GM19438 (cell line): ENCODE measurements around the gene RAD51B.

ENCODE experiments used
- ATAC-seq: cut with Tn5 transposase; IDR thresholded peaks from one replicate; pipeline ENCODE4 v1.9.1; 2021; ENCODE audit warnings: low read depth; ENCODE audit not compliant: unreplicated experiment

RAD51B gene

DNA sequence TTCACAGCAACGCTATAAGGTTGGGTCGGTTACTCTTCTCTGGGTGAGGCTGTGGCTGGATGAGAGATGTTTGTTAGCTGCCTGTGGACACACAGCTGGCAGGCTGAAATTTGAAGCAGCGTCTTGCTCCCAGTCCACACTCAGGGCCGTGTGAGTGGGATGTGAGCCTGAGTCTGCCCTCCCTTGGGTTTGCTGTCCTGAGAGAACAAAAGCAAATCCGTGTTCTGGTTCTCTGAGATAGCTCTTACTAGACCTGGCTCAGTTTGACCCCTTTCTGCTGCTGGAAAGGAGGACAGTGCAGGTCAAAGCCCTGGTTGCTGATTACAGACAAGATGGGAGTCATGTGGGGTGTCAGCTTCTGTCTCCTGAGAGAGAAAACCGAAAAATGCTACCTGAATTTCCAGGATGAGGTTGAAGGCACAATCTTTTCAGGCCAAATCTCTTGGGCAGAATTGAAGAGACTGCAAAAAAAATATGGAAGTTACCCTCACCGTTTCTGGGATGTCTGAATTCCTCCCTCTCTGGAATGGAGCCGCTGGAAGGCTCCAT, 702.5 kb downstream of the RAD51B start:
- no peak for ATAC-seq

DNA sequence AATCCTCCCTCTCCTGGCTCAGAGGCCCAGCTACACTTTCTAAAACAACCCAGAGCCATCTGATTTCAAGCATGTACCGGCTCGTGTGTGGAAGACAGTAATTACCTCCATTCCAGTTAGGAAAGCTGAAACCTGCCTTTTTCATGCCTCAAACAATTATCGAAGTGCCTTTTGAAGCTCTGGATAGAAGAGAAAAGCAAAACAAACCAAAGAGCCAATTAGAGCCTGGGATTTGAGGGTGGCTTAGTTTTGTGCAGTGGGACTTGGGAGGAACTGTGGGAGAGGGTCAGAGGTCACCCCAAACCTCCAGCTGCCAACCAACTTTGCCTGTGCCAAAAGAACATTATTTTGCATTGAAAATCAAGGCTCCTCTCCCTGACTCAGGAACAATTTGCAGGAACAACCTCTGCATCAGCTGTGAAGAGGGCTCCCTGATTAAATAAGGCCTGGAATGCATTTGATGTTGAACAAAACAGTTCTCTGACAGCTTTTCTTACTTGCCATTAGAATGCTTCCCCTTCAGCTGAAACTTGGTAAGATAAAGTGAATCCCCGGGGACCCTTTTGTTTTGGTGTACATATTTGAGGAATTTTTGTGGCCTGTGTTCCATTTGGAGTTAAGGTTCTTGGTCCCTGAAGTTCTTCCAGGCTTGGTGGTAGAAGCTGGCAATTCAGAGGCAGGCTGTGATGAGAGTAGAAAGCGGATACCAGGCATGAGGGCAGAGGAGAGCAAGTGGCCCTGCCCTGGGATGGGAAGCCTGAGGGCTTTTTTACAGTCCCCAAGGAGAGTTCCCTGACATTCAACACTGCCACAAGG, 703.1 kb downstream of the RAD51B start:
- ATAC-seq, result no peak

DNA sequence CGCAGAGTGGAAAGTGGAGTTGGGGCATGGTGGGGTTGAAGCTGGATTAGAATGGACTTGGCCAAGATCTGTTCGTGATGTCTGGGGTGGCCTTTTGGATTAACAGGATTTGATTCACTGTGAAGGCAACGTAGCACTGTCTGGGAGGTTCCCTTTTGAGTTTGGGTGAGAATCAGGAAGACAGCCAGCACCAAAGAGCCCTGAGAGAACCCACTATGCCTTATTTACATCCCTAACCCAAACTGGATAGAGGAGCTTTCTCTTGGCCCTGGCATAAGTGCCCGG, 703.7 kb downstream of the RAD51B start:
- no peak for ATAC-seq

DNA sequence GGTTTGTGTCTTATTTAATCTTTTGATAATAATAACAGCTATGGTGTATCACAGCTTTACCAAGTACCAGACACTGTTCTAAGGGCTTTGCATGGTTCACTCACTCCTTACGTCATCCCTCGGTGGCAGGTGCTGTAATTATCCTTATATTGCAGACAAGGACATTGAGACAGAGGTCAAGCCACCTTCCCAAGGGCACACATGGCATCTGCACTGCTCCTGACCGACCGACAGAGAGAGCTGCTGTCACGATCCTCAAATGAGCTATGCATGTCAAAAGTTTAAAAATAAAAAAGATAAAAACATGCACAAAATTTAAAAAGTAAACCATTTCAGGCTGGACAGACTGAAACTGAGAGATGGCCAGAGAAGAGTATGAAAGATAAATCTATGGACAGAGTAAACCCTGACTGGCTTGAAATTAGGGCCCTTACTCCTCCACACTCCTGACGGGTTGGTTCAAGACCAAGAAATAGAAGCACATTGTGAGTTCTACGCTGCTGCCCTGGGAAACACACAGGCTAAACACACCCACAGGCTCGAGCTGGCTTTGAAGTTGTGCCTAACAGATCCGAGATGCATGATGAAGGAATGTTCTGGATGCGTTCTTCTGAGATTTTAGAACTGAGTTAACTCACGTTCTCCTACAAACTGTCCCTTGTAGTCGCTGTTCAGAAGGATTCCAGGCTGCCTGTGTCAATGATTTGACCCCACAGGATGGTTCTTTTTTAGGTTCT, 704.6 kb downstream of the RAD51B start:
- ATAC-seq, result no peak

DNA sequence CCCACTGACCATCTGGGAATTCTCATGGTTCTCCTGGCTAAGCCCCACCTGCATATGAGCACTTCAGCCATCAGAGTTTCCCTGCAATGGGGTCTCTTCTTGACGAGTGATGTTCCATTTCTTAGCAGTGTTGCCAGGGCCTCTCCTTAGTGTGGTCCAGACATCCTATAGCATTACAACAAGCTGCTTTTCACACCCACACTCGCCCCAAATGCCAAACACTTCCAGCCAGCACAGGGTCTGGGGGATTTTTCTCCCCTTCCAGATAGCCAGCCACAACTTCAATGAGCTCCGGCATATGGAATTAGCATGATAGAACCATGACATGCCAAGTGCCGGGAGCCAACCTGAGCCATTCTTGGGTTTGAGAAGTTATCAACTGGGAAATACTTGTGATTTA, 705.9 kb downstream of the RAD51B start:
- no peak for ATAC-seq

DNA sequence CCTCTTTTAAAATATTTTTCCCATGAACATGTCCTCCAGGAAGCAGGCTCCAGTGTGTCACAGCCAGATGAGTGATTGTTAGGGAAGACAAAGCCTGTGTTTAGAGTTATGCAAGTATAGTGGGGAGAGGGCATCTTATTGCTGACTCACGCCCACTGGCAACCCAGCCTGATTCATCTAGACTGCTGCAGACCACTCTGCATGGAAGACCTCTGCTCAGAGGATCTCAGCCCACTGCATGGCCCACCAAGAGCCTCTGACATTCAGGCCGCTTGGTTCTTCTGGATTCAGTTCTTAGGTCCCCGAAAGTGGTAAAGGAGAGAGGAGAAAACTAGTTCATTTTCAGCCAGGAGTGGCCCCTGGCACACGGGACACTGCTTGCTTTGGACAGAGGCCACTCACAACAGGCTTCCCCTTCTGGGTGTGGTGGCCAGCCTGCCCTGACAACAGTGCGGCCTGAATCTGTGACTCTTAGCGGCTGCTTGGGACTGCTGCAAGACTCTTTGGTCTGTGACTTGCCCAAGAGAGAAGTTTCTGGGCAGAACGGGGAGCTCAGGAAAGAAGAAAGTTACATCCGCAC, 707.0 kb downstream of the RAD51B start:
- ATAC-seq, result no peak

DNA sequence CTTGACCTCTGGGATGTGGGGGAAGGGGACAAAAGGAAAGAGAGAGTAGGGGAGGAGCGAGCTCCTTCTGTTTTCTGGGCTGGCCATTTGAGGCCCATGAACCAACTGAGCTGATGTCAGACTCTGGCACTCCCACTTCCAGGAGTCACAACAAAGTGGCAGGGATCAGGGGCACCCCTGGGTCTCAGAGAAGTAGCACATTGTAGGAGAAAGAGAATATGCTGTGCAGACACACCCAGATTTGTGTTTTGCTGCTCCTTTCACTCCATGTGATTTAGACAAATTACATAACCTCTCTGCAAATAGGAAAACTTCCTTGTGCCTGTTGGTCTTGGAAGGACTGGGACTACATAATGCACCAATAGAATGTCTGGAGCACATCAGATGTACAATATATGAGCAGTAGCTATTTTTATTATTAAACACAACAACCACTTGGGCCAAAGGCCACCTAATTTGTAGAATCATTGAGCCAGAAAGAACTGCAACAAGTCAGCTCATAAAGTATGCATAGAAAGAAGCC, 707.8 kb downstream of the RAD51B start:
- no peak for ATAC-seq

DNA sequence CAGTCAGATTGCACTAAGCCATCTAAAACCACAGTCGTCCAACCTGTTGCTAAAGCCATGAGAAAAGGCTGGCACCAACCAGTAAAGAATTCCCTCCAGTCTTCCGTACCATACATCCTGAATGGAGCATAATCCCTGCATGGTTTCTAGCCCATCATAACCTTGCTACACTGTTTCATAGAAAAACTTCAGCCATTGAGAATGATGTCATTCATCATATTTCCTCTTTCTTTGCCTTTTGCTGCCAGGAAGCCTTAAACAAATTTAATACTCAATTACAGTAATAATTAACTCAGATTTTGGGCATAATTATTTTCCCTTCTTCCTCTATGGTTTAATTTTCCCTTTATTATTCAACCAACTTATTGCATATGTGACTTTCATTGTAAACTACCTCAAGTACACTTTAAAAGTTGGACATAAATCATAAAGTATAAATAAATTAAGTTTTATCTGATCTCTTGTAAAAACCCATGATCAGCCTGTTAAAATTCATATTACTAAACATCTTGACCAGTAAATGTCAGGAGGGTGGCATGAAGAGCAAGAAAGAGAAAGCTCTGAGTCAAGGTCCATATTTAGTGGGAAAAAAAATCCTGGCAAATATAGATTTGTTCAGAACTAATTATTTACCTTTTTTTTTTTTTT, 708.6 kb downstream of the RAD51B start:
- no peak for ATAC-seq

DNA sequence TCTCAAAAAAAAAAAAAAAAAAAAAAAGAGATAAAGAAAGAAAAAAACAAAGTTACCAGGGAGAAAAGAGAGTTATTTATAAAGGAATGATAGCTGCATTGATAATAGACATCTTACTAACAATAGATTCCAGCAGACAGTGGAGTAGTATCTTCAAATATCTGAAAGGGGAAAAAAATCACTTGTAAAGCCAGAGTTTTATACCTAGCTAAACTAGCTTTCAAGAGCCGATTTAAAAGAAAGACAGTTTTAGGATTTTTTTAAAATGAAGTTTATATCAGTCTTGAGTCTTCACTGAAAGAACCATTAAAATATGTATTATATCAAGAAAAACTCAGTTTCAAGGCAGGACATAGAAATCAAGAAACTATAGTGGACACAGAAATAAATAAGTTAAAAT, 710.9 kb downstream of the RAD51B start:
- no peak for ATAC-seq

DNA sequence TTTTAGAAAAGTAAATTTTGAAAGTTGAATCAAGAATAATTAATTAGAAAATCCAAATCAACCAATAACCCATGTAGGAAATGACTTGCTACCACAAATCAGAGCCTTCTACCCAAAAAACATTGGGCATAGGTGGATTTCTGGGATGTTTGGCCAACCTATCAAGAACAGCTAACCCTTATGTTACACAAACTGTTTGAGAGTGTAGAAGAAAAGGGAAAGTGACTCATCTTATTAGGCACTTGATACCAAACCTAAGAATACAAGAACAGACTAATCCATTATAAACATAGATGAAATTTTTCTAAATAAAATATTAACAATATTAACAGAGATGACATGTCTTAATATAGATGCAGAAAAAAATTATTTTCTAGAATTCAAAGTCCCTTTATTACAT, 712.9 kb downstream of the RAD51B start:
- ATAC-seq, result no peak

DNA sequence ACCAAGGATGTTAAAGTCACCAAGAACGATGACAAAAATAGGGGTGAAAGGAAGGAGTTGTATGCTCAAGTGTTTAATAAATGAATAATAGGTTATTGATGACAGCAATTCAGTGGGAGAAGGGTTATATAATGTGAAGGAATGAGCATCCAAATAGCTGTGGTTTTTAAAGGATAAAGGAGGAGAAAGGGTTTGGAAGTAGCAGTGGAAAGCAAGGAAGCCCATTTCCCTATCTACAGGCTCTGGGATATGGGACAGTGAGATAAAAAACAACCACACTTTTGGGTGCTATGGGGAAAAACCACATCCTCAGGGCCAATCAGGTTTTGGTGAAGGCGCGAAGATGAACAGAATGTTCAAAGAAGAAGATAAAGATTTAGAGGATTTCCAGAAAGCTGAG, 714.7 kb downstream of the RAD51B start:
- ATAC-seq, result no peak

DNA sequence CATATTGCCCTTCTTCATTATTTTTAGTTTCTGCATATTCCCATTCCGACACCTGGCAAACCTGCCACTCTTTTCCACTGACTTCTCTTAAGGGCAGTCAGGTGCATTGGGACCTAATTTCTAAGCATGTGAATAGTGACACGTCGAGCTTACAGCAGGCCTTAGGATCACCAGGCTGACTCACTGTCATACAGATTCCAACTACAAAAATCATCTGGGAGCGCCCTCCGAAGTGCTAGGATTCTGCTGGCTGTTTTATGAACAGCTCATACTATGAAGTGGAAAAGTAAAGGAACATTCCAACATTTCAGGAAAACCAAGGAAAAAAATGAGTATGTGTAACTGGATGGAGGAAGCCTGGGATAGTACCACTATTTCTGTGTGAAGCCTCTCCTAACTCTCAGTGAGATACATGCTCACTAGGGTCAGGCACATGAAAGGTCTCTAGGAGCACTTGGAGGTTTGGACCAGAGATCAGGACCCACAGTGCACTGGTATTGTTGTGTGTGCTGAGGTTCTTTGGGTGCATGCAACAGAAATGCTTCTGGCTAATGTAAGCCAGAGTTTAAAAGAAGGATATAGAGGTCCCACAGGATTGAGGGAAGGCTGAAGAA, 715.9 kb downstream of the RAD51B start:
- no peak for ATAC-seq

DNA sequence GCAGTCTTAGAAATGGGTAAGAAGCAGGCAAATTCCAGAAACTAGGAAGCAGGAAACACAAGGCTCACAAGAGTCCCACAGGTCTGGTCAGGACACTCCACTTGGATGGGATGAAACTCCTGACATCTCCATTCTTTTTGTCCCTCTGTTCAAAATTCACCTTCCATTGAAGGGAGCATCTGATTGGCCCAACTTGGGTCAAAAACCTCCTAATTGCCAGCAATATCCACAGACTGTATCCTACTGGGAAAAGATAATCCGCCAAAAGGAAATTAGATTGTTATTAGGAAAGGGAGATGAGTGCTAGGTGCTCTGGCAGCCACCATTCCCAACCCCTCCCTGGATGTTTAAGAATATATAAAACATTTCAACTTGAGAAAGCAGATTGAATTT, 716.4 kb downstream of the RAD51B start:
- ATAC-seq, result no peak

DNA sequence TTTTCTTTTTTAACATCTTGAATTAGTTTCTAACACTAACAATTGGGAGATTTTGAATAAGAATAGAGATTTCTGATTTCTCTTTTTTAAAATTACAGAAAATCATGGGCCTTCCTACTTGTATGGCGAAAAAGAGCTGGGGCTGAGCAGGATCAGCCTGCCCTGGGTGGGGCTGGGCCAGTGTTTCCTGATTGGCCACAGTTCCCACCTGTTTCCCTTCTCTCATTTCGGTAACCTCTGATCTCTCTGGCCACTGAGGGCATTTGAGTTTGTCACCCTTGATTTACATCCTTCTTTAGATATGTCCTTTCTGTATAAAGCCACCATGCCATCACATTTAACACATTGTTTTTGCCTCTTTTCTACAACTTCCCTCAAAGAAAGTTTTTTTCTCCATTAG, 719.1 kb downstream of the RAD51B start:
- no peak for ATAC-seq

DNA sequence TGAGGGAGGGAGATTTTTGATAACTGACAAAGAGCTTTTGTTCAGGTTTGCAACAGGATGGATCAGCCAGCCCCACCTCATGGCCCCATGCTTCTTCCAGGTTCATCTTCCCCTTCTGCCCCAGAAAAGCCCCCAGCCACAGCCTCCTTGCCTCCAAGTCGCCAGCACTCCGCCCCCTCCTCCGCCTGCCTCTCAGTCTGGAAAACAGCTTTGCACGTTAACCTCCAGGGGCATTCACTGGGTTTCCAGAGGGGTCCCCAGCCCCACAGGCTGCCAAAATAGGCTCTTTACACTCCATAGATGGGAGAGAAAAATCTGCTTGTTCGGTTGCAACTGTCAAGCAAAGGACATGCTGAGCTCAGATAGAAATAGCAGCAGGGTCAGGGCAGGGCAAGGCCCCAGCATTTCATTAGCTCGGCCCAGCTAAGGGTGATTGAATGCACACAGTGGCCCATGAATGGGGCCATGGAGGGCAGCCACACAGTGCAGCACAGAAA, 719.7 kb downstream of the RAD51B start:
- ATAC-seq, result no peak

DNA sequence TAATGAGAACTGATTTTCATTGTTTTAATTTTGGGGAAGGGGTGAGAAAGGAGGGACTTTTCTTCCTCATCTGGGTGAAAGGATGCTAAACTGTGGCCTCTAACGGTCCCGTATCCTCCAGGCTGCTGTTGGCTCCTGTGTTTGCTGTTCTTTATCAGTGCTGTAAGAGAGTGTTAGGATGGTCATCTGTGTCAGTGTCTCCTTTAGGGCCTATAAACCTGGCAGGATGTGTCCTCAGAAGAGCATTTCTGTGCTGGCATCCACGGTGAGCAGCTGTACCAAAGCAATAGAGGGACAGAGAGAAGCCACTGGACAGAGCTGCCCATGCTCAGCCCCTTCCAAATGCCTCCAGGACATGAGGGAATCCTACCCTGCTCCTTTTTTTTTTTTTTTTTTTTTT, 720.2 kb downstream of the RAD51B start:
- ATAC-seq, result no peak

DNA sequence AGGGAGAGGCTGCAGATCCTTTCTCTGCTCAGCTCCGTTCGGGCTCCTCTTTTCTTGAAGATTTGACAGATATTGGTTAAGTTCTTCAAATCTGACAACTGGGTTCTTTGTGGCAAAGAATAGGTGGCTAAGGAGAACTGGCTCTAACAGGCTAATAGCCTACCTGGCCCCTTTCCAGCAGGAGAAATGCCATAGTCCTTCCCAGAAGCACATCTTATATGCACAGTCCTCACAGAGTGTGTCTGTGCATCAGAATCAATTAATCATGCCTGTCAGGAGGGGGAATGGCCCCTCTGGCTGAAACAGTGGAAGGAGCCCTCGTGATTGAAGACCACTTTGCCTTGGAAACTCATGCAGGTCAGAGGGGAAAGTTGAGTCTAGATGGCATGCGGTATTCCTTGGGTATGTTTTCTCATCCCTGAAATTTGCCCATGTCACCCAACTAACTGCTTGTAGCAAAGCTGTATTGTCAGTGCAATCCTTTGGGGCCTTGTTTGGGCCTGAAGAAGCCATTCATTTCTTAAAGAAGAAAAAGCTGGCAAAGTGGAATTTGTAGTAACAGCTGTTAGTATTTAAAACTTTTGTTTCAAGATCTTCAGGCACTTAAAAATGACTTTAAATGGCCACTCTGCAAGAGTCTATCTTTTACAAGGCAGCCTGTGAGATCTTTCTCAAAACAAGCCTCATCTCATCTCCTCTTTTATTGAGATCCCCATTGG, 721.8 kb downstream of the RAD51B start:
- no peak for ATAC-seq

DNA sequence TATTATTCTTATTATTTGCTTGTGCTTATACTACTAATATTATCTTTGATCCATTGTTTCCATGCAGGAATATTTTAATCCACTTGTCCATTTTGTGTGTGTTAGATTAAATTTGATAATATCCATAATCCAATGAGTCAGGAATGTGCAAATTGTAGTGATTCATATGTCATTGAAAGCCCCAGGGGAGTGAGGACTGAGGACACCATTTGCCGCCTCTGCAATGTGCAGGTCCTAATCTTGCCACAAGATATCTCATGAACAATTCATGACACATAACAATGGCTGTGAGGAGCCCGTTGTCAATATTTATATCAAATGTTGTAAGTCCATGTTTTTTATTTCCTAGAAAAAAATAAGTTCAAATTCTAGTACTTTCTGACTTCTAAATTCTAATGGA, 722.8 kb downstream of the RAD51B start:
- no peak for ATAC-seq

DNA sequence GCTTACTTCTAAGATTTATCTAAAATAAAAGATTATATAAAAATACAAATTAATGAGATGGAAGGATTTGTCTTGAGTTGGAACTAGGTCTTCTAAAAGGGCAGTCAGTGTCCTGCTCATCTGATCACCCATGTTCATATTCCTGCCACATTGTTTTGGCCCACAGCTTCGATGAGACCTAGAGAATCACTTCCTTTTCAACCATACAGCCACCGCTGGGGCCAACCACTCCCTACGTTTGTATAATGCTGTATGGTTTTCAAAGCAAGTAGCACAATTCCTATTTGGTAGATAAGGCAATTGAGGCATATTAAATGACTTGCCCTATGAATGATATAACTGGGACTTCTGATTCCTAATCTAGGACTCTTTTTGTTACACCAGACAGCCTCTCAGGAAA, 723.9 kb downstream of the RAD51B start:
- no peak for ATAC-seq
